SKM-1 treated with dmso at 0.1 percent for 144 hours (cell line): ENCODE measurements around the gene DNMT3A.

Experiments used
- DNase-seq: peaks from one replicate; lab custom pipeline; 2025; ENCODE audit not compliant: unreplicated experiment; lab: John Stamatoyannopoulos, UW

The DNMT3A gene

DNA sequence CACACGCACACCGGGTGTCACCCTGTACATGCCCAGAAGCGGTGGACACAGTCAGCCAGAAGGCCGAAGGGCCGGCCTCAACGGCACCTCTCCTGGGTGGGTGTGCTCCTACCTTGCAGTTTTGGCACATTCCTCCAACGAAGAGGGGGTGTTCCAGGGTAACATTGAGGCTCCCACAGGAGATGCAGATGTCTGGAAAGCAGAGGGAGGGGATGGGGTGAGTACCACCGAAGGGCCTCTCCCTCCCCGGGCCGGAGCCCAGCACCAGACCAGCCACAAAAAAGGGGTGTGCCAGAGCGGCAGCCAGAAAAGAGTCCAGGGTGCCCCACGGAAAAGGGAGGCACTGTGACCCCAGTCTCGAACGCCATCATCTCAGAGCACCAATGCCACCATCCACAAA, 96.6 kb downstream of the DNMT3A start:
- no peak for DNase-seq

GRCh38 chr2:25243995-25244394, 97.7 kb downstream of the DNMT3A start:
- DNase-seq: no peak

DNA sequence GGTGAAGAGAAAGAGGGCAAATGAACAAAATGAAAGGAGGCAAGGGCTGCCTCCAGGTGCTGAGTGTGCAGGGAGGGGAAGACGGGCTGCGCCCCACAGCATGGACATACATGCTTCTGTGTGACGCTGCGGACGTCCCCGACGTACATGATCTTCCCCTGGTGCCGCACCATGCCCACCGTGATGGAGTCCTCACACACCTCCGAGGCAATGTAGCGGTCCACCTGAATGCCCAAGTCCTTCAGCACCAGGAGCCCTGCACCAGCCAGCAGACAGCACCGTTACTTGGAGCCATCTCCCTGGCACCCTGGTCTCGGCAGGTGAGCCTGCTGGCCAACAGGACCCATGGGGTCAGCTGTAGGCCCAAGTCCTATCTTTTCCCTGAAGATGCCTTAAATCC, 100.3 kb downstream of the DNMT3A start:
- no peak for DNase-seq

GRCh38 chr2:25240636-25241035, 101.1 kb downstream of the DNMT3A start:
- no peak for DNase-seq

DNA sequence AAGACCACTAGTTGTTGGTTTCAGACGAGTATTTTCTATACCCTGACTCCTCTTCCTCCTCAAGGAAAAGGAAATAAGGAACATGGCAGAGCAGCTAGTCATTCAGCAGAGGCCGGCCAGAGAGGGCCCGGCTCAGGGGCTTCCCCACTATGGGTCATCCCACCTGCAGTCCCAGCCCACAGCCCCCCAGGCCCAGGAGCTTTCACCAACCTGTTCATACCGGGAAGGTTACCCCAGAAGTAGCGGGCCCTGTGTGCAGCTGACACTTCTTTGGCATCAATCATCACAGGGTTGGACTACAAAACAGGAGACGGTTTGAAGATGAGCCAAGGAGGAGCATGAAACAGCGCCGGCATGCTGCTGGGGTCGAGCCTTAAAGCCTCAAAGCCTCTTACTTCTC, 102.8 kb downstream of the DNMT3A start:
- no peak for DNase-seq

DNA sequence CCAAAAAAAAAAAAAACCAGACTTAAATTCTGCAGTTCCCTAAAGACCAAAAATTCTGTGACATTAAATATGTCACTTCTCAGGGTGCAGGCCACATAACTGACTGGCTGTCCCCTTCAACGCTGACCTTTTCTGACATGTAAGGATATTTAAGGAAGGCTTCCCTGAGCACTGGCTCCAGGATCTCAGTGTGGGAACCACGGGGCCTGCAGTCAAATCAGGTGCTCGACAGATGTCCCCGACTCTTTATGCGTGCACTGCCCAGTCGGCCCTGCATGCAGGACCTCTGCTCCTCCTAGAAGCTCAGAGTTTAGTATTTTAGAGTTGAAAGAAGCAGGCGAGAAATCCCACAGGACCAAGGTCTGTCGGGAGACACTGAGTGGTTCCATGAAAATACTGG, 104.0 kb downstream of the DNMT3A start:
- no peak for DNase-seq

- no peak for DNase-seq
Measured at GRCh38 chr2:25236736-25237135, 105.0 kb downstream of the DNMT3A start.

DNA sequence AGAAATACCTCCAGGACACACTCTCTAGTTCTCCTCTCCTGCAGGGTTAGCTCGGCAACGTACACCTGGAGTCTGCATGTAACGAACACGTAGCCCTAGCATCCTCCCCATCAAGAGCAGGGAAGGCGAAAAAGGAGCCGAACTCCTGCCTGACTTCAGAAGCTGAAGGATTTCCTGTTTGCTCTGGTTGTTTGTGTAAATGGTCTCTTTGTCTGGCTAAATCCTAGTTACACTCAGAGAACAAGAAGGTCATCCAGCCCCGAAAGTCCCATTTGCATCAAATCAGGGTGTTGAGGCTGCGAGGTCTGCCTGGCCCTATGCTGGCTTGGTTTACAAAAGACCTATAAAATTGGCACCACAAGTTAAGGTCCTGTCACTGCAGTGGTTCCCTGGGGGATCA, 107.0 kb downstream of the DNMT3A start:
- no peak for DNase-seq

GRCh38 chr2:25233916-25234605, 107.7 kb downstream of the DNMT3A start:
- DNase-seq: no peak

DNA sequence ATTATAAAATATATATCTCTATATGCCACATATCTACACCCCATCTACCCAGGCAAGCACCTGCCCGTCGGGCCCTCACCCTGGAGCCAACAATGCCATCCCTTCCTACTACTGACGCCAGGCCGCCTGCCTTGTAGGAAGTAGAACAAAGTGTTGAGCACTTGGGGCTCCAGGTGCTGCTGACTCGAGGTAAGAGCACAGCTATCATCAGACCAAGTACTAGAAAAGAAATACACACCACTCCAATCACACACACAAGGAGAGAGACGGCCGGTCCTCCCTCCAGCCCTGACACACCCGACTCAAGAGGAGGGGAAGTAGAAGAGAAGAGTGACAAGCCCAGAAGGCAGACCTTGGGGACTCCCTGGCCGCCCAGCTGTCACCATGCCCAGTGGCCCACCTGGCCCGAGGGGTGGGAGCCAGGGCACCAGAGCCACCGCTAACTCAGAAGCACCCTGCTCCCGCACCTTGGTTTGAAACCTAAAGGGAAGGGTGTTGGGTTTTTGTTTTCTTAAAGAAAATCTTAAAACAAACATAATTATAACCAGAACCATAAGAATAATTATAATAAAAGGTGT, 109.4 kb downstream of the DNMT3A start:
- DNase-seq: no peak

- no peak for DNase-seq
Measured at GRCh38 chr2:25230948-25231311, 110.8 kb downstream of the DNMT3A start.

DNA sequence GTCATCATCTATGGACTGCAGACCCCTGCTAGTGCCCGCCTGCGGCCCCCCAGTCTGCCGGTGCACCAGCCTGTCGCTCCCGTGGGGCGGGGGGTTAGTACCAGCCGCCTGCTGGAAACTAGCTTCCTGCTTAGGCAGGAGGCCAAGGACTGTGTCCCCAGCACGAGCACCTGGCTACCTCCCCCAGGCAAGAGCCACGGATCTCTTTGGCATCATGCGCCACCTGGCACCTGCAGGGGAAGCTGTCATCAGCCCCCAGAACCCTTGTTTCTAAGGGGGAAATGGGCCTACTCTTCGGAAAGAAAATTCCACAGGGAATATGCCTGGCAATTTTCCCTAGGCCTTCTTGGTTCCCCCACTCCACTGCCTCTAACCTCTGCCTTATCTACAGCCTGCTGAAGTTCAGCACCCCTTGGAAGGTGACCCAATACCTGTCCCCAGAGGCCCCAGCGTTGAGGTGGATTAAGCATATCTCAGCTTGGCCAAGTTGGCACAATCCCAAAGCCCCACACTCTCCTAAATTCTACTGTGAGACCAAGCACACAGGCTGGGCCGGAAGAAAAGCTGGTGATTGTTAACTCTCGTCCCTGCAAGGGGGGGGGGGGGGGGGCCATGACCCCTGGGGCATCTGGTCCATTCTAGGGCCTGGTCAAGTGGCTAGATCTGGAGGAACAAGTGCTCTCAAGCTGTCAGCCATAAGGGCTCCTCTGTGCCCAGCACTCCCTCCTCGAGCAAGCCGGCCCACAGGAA, 111.4 kb downstream of the DNMT3A start:
- DNase-seq: no peak

- no peak for DNase-seq
Measured at GRCh38 chr2:25229279-25230197, 112.2 kb downstream of the DNMT3A start.

- peak; percentile 58 for DNase-seq
Measured at GRCh38 chr2:25228848-25229278, 112.9 kb downstream of the DNMT3A start.

DNA sequence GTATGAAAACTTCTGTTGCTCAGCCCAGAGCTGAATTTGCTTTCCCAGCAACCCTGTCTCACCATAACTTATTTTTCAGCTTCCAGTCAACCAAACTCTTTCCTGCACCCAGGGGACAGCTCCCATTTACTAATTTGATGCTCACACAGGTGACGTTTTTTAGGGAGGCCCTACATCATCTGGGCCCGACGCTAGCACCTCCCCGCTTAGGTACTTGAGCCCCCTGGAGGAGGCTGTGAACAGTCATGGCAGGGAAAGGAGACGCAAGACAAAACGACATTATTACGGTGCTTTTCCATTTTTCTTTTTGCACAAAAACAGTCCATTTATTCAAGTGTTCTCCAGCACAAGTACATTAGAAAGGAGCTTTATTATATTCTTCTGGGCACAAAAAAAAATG, 114.1 kb downstream of the DNMT3A start:
- no peak for DNase-seq

- DNase-seq: no peak
Measured at GRCh38 chr2:25226827-25227226, 114.9 kb downstream of the DNMT3A start.

- DNase-seq: no peak
Measured at GRCh38 chr2:25222477-25223121, 119.1 kb downstream of the DNMT3A start.

DNA sequence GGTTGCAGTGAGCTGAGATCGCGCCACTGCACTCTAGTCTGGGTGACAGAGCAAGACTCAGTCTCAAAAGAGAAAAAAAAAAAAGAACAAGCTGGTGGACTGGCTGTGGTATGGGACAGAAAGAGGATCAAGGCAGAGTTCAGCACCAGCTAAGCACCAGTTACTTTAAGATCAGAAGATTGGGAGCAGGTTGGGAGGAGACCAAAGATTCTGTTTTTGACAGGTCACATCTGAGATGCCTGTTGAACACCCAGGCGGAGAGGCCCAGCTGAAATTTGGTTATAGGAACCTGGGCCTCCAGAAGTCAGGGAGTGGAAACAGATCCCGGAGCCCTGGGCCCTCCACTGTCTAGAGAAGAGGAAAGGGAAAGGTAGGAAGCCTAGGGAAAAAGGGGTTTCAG, 120.1 kb downstream of the DNMT3A start:
- no peak for DNase-seq

DNA sequence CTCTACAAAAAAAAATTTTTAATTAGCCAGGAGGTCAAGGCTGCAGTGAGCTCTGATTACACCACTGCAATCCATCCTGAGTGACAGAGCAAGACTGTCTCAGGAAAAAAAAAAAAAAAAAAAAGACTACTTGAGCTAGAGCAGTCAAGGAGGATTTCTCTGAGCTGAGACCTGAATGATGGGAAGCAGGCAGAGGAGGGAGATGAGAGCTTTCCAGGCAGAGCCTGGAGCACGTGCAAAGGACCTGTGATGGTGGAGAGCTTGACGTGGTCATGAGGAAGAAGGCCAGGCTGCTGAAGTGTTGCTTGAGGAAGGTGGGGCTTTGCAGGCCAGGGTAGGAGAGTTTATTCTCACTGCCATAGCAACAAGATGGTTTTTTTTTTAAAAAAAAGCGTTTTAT, 121.4 kb downstream of the DNMT3A start:
- no peak for DNase-seq

DNA sequence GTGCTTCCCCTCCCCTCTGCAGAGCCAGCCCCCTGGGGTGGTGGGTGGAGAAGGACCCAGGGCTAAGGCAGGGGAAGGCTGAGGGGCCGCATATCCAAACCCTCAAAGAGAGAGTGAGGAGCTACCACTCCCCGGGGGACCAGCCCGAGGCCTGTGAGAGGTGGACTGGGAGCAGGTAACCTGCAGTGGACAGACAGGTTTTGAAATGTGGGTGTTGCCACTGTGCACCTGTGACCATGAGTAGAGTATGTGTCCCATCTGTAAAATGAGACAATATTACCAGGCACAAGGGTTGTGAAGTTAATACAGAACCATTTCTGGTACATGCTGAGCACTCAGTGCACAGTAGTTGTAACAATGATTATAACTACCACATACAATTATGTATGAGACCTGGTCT, 122.1 kb downstream of the DNMT3A start:
- DNase-seq: no peak

GRCh38 chr2:25218100-25218499, 123.6 kb downstream of the DNMT3A start:
- no peak for DNase-seq
